Glutamatergic neuron (in vitro differentiated cells): ENCODE measurements around the gene CSNK2B. TPM values are rescaled to one million over a fixed set of nuclear protein-coding genes. Genes with fewer than 3 reads are reported as not detected.

Experiments used
- DNase-seq: peaks from one replicate; pipeline ENCODE4 v3.0.0; 2022
- H3K27ac Mint-ChIP-seq: one replicate; pipeline ENCODE4 v1.8.0; 2020; ENCODE audit warnings: mild to moderate bottlenecking, mixed read lengths, inconsistent platforms; ENCODE audit not compliant: unreplicated experiment
- H3K27me3 Mint-ChIP-seq: one replicate; pipeline ENCODE4 v1.8.0; 2020; ENCODE audit warnings: mild to moderate bottlenecking, moderate library complexity, mixed read lengths, inconsistent platforms; ENCODE audit not compliant: unreplicated experiment
- H3K36me3 Mint-ChIP-seq: one replicate; pipeline ENCODE4 v1.8.0; 2020; ENCODE audit warnings: mild to moderate bottlenecking, mixed read lengths, inconsistent platforms; ENCODE audit not compliant: unreplicated experiment
- H3K4me1 Mint-ChIP-seq: one replicate; pipeline ENCODE4 v1.8.0; 2020; ENCODE audit warnings: mild to moderate bottlenecking, low read depth, mixed read lengths, inconsistent platforms; ENCODE audit not compliant: unreplicated experiment
- H3K4me3 Mint-ChIP-seq: one replicate; pipeline ENCODE4 v1.8.0; 2020; ENCODE audit warnings: mild to moderate bottlenecking, mixed read lengths, inconsistent platforms; ENCODE audit not compliant: unreplicated experiment
- H3K9me3 Mint-ChIP-seq: one replicate; pipeline ENCODE4 v1.8.0; 2020; ENCODE audit warnings: mild to moderate bottlenecking, moderate library complexity, mixed read lengths, inconsistent platforms; ENCODE audit not compliant: unreplicated experiment
- total RNA-seq: library from RNA; stranded (reverse); fragmentation: NEBNext Ultra II Directional; extraction: Animal tissue kit (Norgen Biotek cat#: 25700); gene quantifications from one replicate; pipeline ENCODE4 v1.2.1, GENCODE V29; 2021; ENCODE audit not compliant: unreplicated experiment
- TF ChIP-seq, protein P1 (sequence below): fragments of 200-600 bp; sonication (generic); IDR thresholded peaks from one replicate; pipeline ENCODE4 v1.5.0; 2021; ENCODE audit not compliant: partially characterized antibody, unreplicated experiment

The CSNK2B gene
- total RNA-seq, 1 donor from 2014 or later = 214 TPM

DNA sequence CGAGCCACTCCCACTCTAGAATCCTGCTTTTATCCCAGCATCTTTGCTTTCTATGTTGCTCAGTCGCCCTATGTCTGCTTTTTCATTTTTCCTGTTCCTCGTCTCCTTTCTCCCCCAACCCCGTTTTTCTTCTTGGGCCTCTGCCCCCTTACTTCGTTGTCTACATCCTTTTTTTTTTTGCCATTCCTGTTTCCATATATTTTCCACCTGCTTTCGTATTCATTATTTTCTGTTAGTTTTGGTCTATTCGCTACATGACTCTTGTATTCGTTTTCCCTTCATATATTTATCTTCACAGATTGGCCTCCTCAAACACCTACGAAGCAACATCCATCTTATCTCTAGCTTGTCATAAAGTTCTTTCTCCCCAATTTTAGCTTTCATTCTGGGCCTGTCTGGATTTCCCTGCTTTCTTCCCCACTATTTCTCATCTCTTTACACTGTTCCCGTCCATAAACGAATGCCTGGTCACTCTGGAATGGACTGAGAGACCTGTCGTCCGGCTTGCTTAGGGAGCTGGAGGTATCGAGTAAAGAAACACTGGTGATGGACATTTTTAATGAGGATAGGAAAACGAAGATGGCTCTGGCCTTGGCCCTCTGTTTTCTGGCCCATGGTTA is 44.5 kb upstream of the CSNK2B start:
- H3K4me1 Mint-ChIP-seq = peaks cover 20% of the 10 kb centered on the region
- H3K36me3 Mint-ChIP-seq = peaks cover 4% of the 10 kb centered on the region
- H3K9me3 Mint-ChIP-seq = peaks cover 4% of the 10 kb centered on the region
- DNase-seq = no peak
- TF ChIP-seq, protein P1, sequence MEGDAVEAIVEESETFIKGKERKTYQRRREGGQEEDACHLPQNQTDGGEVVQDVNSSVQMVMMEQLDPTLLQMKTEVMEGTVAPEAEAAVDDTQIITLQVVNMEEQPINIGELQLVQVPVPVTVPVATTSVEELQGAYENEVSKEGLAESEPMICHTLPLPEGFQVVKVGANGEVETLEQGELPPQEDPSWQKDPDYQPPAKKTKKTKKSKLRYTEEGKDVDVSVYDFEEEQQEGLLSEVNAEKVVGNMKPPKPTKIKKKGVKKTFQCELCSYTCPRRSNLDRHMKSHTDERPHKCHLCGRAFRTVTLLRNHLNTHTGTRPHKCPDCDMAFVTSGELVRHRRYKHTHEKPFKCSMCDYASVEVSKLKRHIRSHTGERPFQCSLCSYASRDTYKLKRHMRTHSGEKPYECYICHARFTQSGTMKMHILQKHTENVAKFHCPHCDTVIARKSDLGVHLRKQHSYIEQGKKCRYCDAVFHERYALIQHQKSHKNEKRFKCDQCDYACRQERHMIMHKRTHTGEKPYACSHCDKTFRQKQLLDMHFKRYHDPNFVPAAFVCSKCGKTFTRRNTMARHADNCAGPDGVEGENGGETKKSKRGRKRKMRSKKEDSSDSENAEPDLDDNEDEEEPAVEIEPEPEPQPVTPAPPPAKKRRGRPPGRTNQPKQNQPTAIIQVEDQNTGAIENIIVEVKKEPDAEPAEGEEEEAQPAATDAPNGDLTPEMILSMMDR = no peak
- peaks cover 6% of the 10 kb centered on the region for H3K27me3 Mint-ChIP-seq
- peak overlapping the region; percentile 89 for H3K27ac Mint-ChIP-seq
- H3K4me3 Mint-ChIP-seq = peak overlapping the region; percentile 89

DNA sequence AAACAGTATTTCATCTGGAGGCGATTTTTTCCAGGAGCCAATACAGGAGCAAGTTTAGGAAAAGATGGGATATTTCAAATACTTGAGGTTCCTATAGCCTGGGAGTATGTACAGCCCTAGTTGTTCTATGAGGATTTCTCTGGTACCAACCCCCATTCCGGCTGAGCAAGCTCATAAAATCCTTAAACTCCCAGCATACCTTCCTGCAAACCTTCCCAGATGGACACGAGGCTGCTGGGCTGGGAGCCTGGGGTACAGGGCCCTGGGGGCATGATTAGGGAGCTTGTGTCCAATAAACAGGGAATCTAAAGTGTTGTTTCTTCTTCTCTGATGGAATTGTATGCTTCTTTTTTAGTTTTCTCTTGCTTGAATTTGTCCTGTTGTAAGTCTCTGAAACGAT is 43.9 kb upstream of the CSNK2B start:
- peaks cover 4% of the 10 kb centered on the region for H3K36me3 Mint-ChIP-seq
- H3K9me3 Mint-ChIP-seq = peaks cover 4% of the 10 kb centered on the region
- TF ChIP-seq, protein P1 = no peak
- H3K4me1 Mint-ChIP-seq = peaks cover 17% of the 10 kb centered on the region
- H3K4me3 Mint-ChIP-seq = peak overlapping the region; percentile 89
- peaks cover 8% of the 10 kb centered on the region for H3K27me3 Mint-ChIP-seq
- H3K27ac Mint-ChIP-seq = peak overlapping the region; percentile 89
- no peak for DNase-seq

DNA sequence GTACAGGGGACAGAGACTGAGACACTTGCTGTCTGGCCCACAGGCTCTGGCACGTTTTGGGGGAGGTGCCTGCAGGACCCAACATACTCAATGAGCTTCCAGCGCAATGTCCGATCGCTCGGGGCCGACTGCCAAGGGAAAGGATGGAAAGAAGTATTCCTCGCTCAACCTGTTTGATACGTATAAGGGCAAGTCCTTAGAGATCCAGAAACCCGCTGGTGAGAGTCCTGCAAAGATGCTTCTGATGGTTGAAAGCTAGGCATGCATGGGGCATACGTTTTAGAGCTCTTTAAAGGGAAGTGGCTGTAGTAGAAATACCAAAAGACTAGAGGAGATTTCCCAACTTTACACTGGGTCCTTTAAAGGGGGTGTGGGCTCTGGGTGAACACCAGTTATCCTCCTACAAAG is 43.2 kb upstream of the CSNK2B start:
- H3K9me3 Mint-ChIP-seq = peaks cover 8% of the 10 kb centered on the region
- H3K27ac Mint-ChIP-seq = peak overlapping the region; percentile 89
- peaks cover 7% of the 10 kb centered on the region for H3K36me3 Mint-ChIP-seq
- no peak for DNase-seq
- TF ChIP-seq, protein P1 = no peak
- peak overlapping the region; percentile 89 for H3K4me3 Mint-ChIP-seq
- peaks cover 8% of the 10 kb centered on the region for H3K27me3 Mint-ChIP-seq
- peaks cover 17% of the 10 kb centered on the region for H3K4me1 Mint-ChIP-seq

DNA sequence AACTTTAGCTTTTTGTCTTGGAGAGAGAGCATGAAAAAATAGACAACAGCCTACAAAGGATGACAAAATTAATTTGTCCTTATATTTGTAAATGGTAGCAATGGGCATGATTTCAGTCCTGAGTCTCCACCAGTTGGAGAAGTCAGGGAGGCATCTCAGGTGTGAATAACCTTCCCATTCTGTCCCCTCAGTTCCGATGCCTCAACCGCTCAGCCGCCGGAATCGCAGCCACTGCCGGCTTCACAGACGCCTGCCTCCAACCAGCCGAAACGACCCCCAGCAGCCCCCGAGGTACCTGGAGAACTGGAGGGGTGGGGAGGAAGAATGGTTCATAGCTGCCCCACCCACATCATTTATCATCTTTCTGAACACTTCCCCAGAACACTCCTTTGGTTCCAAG is 41.8 kb upstream of the CSNK2B start:
- peak overlapping the region; percentile 75 for H3K4me3 Mint-ChIP-seq
- no peak for DNase-seq
- H3K4me1 Mint-ChIP-seq = peaks cover 17% of the 10 kb centered on the region
- peaks cover 8% of the 10 kb centered on the region for H3K36me3 Mint-ChIP-seq
- H3K27ac Mint-ChIP-seq = peak overlapping the region; percentile 62
- peaks cover 6% of the 10 kb centered on the region for H3K9me3 Mint-ChIP-seq
- peaks cover 8% of the 10 kb centered on the region for H3K27me3 Mint-ChIP-seq
- TF ChIP-seq, protein P1 = no peak

DNA sequence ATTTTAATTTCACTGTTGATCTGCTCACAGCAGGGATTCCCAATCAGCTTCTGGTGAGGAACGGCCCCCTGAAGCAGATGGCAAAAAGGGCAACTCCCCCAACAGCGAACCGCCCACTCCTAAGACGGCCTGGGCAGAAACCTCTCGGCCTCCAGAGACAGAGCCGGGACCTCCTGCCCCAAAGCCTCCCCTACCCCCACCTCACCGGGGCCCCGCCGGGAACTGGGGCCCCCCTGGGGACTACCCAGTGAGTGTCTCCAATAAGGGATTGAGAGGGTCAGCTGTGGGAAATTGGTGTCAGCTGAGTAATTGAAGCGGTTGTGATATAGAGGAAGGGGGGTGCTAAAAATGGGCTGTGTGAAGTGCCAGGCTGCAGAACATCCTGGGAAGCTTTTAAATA is 38.9 kb upstream of the CSNK2B start:
- no peak for DNase-seq
- H3K4me1 Mint-ChIP-seq = peaks cover 17% of the 10 kb centered on the region
- H3K27me3 Mint-ChIP-seq = peaks cover 8% of the 10 kb centered on the region
- TF ChIP-seq, protein P1 = no peak
- peaks cover 14% of the 10 kb centered on the region for H3K36me3 Mint-ChIP-seq
- no peak overlapping the region for H3K4me3 Mint-ChIP-seq
- H3K9me3 Mint-ChIP-seq = peaks cover 6% of the 10 kb centered on the region
- H3K27ac Mint-ChIP-seq = no peak overlapping the region
